Left renal cortex interstitium (tissue), 4 donors: Measurements from ENCODE around the gene ZNF287. TPM values are rescaled to one million over a fixed set of nuclear protein-coding genes. Genes with fewer than 3 reads are reported as not detected.

Experiments used
- DNase-seq, 4 donors: peaks; one replicate each; pipeline ENCODE4 v3.0.0-alpha.2; 2013; ENCODE audit warnings: low read depth in 4 of 4, low spot score in 2 of 4, missing footprints in 1 of 4
- polyA plus RNA-seq, 4 donors: library from polyadenylated mRNA; unstranded; fragments of 120-200 nt; gene quantifications; one replicate each; pipeline ENCODE4 v1.2.1, GENCODE V29; 2013; ENCODE audit not compliant: insufficient read length in 4 of 4

Gene ZNF287
- polyA plus RNA-seq, 4 donors = 8.6 to 11.8 (median 10.0) TPM

DNA sequence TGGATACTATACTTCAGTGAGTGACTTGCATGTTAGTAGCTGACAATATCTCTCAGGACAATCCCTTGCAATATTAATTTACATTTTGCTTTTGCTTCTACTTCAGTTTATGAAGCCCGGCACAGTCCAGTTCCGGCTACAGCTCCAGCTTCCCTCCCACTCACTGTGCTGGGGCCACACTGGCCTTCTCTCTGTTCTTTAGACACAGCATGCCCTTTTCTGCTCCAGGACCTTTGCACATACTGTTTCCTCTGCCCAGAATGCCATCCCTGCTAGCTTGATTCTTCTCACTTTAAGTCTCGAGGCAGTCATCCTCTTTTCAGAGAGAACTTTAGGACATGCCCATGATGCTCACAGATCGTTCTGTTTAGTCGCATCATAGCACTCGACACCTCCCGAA, 51.5 kb downstream of the ZNF287 start:
- DNase-seq = no peak

DNA sequence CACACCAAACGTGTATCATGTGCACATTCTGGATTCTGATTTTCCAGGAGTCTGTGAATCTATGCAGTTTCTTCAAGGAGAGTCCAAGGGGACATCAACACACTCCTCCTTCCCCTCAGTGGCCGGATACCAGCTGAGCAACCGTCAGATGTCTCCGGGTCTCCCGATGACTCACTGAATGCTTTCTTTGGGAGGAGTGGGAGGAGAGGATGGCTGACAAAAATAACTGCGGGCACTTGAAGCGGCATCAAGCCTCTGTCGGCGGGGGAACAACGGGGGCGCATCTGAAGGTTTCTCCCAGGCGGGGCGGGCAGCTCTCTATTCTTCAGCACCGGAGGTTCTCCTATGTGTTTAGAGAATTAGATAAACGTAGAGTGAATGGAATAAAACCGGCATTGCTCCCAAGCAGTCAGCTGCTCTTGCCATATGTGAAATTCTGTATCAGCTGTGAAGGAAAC, 52.4 kb downstream of the ZNF287 start:
- DNase-seq = peak in 1 of 4 donors; percentile 43

DNA sequence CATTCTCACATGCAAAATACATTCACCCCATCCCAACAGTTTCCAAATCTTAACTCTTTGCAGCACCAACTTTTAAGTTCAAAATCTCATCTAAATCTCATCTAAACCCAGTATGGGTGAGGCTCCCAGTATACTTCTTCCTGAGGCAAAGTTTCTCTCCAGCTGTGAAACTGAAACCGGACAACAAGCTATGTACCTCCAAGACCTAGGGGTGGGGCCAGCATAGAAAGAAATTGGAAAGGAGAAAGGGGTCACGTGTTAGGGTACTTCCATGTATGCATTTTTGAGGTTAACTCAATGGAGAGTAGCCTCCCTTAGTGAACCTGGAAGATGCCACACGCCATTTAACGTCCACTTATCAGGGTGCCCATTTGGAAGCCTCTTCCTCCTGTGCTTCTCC, 53.1 kb downstream of the ZNF287 start:
- no peak for DNase-seq

- DNase-seq = no peak
Measured at GRCh38 chr17:16513873-16514272, 55.1 kb downstream of the ZNF287 start.

DNA sequence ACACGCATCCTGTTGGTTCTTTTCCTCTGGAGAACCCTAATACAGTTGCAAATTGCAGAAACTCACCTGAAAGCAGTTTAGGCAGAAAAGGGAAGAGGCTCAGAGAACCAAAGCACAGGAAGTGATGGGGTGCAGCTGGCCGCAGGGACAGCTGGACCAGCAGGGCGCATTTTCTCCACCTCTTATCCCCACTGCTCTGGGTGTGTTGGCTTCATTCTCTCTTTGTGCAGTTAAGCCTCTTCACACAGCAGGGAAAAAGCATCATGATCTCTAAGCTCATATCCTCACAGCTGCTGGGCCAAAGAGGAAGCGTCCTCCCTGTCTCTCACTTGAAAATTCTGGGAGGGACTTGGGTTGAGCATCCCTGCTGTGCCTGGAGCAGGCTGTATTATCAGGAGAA, 57.0 kb downstream of the ZNF287 start:
- no peak for DNase-seq

- no peak for DNase-seq
Measured at GRCh38 chr17:16511593-16511992, 57.4 kb downstream of the ZNF287 start.

- DNase-seq = no peak
Measured at GRCh38 chr17:16507918-16508533, 61.0 kb downstream of the ZNF287 start.

- DNase-seq = no peak
Measured at GRCh38 chr17:16506188-16506587, 62.8 kb downstream of the ZNF287 start.

DNA sequence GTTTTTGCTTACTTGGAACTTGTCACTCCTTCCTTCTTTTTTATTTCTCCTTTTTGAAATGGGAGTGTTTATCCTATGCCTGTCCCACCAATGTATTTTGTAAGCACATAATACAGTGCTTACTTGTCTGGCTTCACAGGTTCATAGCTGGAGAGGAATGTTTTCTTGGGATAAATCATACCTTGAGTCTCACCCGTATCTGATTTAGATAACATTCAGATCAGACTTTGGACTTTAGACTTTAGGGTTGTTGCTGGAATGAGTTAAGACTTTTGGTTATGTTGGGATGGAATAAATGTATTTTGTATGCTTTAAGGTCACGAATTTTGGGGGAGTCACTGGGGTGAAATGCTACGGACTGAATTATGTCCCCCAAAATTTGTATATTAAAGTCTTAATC, 64.0 kb downstream of the ZNF287 start:
- no peak for DNase-seq

Other genes starting within 250 kb of the ZNF287 start
- gene CENPV, start 215.7 kb downstream of the ZNF287 start, polyA plus RNA-seq = 10 to 100 TPM; 62.4 to 95.7 (median 76.5) TPM
- gene UBB, start 188.1 kb downstream of the ZNF287 start, polyA plus RNA-seq = 1,000 to 10,000 TPM; 1,626 to 2,601 (median 2,069) TPM
- 1 to 10 TPM; 2.5 to 3.4 (median 2.8) TPM for gene TRPV2, start 153.6 kb downstream of the ZNF287 start, polyA plus RNA-seq
- gene LRRC75A, start 77.0 kb downstream of the ZNF287 start, polyA plus RNA-seq = 1 to 10 TPM; 4.4 to 5.4 (median 4.9) TPM
- gene ZNF624, start 84.6 kb upstream of the ZNF287 start, polyA plus RNA-seq = 10 to 100 TPM; 10.2 to 12.6 (median 11.5) TPM
- gene CCDC144A, start 121.0 kb upstream of the ZNF287 start, polyA plus RNA-seq = 1 to 10 TPM in 1 of 4 donors, under 1 TPM in 3; 0.22 to 6.0 (median 0.83) TPM